Uterus (tissue), 4 donors: ENCODE measurements around the gene LARP7. TPM values are rescaled to one million over a fixed set of nuclear protein-coding genes. Genes with fewer than 3 reads are reported as not detected.

Experiments
- DNase-seq, 2 donors: peaks; one replicate each; pipeline ENCODE4 v3.0.0-alpha.2; 2019 to 2020
- H3K27ac ChIP-seq, 2 donors: fragments of 200-600 bp; sonication (generic); 1 replicate in 1 of 2; 2 replicates in 1 of 2; pipeline ENCODE4 v1.5.1; 2016 to 2018
- H3K27me3 ChIP-seq, 2 donors: fragments of 200-600 bp; sonication (generic); one replicate each; pipeline ENCODE4 v1.5.1; 2018 to 2019; ENCODE audit warnings: control low read depth in 1 of 2
- H3K36me3 ChIP-seq, 2 donors: fragments of 200-600 bp; sonication (generic); one replicate each; pipeline ENCODE4 v1.5.1; 2019; ENCODE audit warnings: control low read depth in 1 of 2
- H3K4me1 ChIP-seq, 2 donors: fragments of 200-600 bp; sonication (generic); one replicate each; pipeline ENCODE4 v1.5.1; 2018 to 2019; ENCODE audit warnings: control low read depth in 1 of 2
- H3K4me3 ChIP-seq, 2 donors: fragments of 200-600 bp; sonication (generic); 1 replicate in 1 of 2; 2 replicates in 1 of 2; pipeline ENCODE4 v1.5.1; 2018 to 2019; ENCODE audit warnings: mild to moderate bottlenecking in 1 of 2
- H3K9me3 ChIP-seq, 2 donors: fragments of 200-600 bp; sonication (generic); one replicate each; pipeline ENCODE4 v1.5.1; 2019; ENCODE audit warnings: control low read depth in 1 of 2
- POLR2A ChIP-seq, 2 donors: fragments of 450-650 bp; IDR thresholded peaks; one replicate each; pipeline ENCODE4 v1.6.1; 2016; ENCODE audit warnings: antibody characterized with exemption in 2 of 2, mild to moderate bottlenecking in 1 of 2, moderate library complexity in 1 of 2
- intact Hi-C: fragments of 100-400 bp; cut with DNase I; formaldehyde crosslinking; loops from one replicate; pipeline ENCODE4 v1.15.1; 2023; ENCODE audit warnings: low total_unique reads
- total RNA-seq, 4 donors: library from RNA; depleted of rRNA in 3 of 4; stranded (reverse); fragments of >200 nt in 3 of 4; gene quantifications; one replicate each; pipeline versions ENCODE4 v1.1.0 to v1.2.4, GENCODE V29; 2014 to 2023
- TF ChIP-seq, protein P1 (sequence below), 4 experiments: fragments of 200-600 bp in 2 of 4; fragments of 450-650 bp in 2 of 4; sonication (generic) in 2 of 4; IDR thresholded peaks; one replicate each; pipeline ENCODE4 v1.5.1; 2016 to 2019; ENCODE audit warnings: antibody characterized with exemption in 4 of 4, mild to moderate bottlenecking in 2 of 4, moderate library complexity in 1 of 4
- donor health status: DM: yes; HTN: yes; CAD: no.

The LARP7 gene
- total RNA-seq: 10 to 100 TPM; 21.5 to 44.1 (median 29.4) TPM

DNA sequence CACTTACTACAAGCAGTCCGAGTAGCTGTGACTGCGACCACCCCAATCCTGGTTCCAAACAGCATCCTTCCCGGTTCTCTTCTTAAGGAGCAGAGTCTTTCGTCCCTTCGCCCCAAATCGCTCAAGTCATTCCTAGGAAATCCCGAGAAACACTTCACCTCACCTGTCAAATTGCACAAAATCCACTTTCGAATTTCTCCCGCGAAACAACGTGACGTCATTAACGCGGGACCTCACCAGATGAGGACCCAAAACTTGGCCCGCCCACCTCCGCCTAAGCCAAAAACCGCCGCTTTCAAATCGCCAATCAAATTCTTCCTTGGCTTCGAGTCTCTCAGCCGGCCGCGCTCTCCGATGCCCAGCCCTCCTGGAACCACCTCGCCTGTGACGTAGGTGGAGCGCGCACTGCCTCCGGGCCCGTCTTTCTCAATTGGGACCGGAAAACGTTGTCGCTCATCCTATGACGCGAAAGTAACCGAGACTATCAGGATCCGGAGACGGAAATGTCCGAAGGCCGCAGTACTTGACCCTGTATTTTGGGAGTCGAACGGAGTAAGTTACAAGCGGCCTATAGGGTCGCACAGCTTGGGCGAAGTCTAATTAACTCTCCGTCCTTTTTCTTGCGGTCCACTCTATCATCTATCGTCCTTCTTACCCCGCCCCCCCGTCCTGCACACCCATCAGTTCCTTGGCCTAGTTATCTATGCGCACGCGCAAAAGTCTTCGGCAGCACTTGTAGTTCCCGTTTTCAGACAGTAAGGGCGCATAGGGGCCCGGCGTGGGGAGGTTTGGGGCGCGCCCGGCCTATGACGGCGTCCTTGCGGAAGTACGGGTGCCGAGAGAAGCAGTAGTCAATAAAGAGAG is at the start of gene LARP7, which contains the start of gene ZGRF1:
Gene LARP7 (plus strand): TSS at position 456 of the 864 bp plus-strand sequence. CDS start 7,527 bp downstream, outside the sequence.
Gene ZGRF1 (minus strand): TSS at position 222 of the 864 bp plus-strand sequence. CDS start 3,733 bp downstream, outside the sequence.
- H3K9me3 ChIP-seq: no peaks in the 10 kb centered on the region
- intact Hi-C loops: no loop called here

DNA sequence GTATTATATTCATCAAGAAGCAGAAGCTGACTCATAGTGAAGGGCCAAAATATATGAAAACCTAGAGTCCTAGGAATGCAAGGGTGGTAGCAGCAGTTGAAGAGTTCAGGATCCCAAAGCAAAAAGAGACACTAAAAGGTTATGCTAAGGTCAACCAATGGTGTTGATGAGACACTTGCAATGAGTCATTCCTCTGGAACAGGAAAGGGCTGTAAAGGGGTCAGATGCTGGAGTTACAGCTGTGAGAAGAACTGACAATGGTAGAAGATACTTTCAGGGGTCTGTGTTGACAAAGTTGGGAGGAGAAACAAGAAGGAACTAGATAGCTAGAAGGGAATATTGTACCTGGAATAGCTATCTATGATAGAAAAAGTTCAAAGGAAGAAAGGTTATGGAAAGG is 47.7 kb upstream of the LARP7 start:
- H3K27me3 ChIP-seq: no peaks in the 10 kb centered on the region
- DNase-seq: no peak
- no peaks in the 10 kb centered on the region for H3K36me3 ChIP-seq
- intact Hi-C loops: no loop called here
- H3K27ac ChIP-seq: no peak overlapping the region
- no peaks in the 10 kb centered on the region for H3K9me3 ChIP-seq
- TF ChIP-seq, protein P1, sequence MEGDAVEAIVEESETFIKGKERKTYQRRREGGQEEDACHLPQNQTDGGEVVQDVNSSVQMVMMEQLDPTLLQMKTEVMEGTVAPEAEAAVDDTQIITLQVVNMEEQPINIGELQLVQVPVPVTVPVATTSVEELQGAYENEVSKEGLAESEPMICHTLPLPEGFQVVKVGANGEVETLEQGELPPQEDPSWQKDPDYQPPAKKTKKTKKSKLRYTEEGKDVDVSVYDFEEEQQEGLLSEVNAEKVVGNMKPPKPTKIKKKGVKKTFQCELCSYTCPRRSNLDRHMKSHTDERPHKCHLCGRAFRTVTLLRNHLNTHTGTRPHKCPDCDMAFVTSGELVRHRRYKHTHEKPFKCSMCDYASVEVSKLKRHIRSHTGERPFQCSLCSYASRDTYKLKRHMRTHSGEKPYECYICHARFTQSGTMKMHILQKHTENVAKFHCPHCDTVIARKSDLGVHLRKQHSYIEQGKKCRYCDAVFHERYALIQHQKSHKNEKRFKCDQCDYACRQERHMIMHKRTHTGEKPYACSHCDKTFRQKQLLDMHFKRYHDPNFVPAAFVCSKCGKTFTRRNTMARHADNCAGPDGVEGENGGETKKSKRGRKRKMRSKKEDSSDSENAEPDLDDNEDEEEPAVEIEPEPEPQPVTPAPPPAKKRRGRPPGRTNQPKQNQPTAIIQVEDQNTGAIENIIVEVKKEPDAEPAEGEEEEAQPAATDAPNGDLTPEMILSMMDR (IDR thresholded peaks at IDR 0.05): no peak
- TF ChIP-seq POLR2A (IDR thresholded peaks at IDR 0.05): no peak
- no peak overlapping the region for H3K4me3 ChIP-seq
- H3K4me1 ChIP-seq: no peaks in the 10 kb centered on the region

More for the DNA sequence above, at the start of gene LARP7, which contains the start of gene ZGRF1:
- peak within 1 kb of the TSS; percentile 51 to 77 for H3K4me3 ChIP-seq
- H3K27me3 ChIP-seq: no peaks in the 10 kb centered on the region
- peak; percentile 99 for DNase-seq
- H3K36me3 ChIP-seq: no peaks in the 10 kb centered on the region
- peaks cover 0 to 6% of the 10 kb centered on the region in 2 donors for H3K4me1 ChIP-seq
- TF ChIP-seq POLR2A (IDR thresholded peaks at IDR 0.05): peak in 1 of 2 donors; percentile 43
- TF ChIP-seq, protein P1 (IDR thresholded peaks at IDR 0.05): peak; percentile 91 to 98 (median 96)
- H3K27ac ChIP-seq: peak within 1 kb of the TSS; percentile 90 to 98

DNA sequence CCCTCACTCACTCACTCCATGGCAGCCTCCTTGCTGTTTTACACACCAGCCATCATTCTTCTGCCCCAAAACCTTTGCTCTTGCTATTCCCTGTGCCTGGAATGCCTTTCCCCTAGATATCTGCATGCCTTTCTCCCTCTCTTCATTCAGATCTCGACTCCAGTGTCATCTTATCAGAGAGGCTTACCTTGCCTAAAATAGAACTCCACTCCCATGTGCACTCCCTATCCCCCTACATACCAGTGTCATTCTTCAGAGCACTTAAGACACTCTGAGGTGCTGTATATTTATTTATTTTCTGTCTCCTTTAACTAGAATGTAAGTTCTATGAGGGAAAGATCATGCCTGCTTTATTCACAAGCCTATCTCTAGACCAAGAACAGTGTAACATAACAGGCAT is 45.4 kb upstream of the LARP7 start:
- no peak overlapping the region for H3K4me3 ChIP-seq
- DNase-seq: no peak
- H3K36me3 ChIP-seq: no peaks in the 10 kb centered on the region
- no peak for TF ChIP-seq POLR2A (IDR thresholded peaks at IDR 0.05)
- TF ChIP-seq, protein P1 (IDR thresholded peaks at IDR 0.05): no peak
- H3K9me3 ChIP-seq: no peaks in the 10 kb centered on the region
- no peaks in the 10 kb centered on the region for H3K4me1 ChIP-seq
- intact Hi-C loops: no loop called here
- no peaks in the 10 kb centered on the region for H3K27me3 ChIP-seq
- H3K27ac ChIP-seq: no peak overlapping the region

DNA sequence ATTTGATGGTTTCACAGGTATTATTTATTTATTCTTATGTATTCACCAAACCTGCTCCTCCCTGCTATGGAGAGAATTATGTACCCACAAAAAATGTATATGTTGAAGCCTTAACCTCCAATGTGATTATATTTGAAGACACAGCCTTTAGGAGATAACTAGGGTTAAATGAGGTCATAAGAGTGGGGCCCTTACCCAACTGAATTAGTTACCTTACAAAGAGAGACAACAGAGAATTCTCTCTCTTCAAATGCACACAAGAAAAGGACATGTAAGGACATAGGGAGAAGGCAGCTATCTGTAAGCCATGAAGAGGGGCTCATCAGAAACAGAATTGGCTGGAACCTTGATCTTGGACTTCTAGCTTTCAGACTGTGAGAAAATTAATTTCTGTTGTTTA is 44.2 kb upstream of the LARP7 start:
- no peaks in the 10 kb centered on the region for H3K27me3 ChIP-seq

More for the DNA sequence above, 44.2 kb upstream of the LARP7 start:
- H3K4me1 ChIP-seq: no peaks in the 10 kb centered on the region
- DNase-seq: no peak
- no peak overlapping the region for H3K4me3 ChIP-seq
- H3K36me3 ChIP-seq: no peaks in the 10 kb centered on the region
- TF ChIP-seq POLR2A (IDR thresholded peaks at IDR 0.05): no peak
- TF ChIP-seq, protein P1 (IDR thresholded peaks at IDR 0.05): no peak
- intact Hi-C loops: no loop called here
- H3K27ac ChIP-seq: no peak overlapping the region
- H3K9me3 ChIP-seq: no peaks in the 10 kb centered on the region
